ENCODE measurements around the gene NYNRIN.

The NYNRIN gene

DNA sequence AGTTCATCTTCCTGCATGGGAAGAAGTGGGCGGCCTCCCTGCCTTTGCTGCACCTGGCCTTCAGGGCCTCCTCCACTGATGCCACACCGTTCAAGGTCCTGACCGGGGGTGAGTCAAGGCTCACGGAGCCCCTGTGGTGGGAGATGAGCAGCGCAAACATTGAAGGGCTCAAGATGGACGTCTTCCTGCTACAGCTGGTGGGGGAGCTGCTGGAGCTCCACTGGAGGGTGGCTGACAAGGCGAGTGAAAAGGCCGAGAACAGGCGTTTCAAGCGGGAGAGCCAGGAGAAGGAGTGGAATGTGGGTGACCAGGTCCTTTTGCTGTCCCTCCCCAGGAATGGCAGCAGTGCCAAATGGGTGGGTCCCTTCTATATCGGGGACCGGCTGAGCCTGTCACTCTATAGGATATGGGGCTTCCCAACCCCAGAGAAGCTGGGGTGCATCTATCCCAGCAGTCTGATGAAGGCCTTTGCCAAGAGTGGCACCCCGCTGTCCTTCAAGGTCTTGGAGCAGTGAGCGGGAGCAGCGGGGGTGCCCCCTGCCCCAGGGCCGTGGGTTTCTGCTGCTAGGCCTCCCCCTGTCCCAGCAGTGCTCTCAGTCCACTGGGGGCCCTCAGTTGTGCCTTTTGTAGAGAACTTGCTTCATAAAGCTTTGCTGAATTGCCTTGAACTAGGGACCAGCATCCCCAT lies 18.3 kb downstream of the NYNRIN start:
- no peak for DNase-seq

DNA sequence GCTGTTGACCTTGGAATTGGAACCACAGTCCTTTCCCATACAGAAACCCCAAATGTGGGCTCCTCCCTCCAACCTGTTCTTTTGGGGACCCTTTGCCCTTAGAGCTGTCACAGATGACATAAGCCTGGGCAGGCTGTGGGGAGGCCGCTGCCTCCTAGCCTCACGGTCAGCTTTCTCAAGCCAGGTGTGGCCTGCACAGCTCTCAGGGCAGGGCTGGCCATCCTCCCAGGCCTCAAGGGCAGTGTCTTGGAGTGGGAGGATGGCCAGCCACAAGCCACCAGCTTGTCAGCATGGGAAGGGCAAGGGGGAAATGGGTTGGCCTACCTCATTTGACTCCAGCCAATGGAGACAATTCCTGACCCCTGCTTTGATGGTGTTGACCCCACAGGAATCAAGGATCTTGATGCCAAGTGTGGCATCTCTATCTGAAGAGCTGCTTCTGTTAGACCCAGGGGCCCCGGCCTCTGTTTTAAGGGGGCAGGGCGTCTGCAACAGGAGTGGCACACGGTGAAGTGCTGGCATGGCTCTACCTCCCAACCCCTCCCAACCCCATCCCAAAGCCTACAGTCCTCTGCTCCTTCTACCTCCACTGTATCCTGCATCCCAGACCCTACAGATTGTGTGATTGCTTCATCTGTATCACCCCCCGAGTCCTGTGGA lies 19.2 kb downstream of the NYNRIN start:
- DNase-seq, result no peak

DNA sequence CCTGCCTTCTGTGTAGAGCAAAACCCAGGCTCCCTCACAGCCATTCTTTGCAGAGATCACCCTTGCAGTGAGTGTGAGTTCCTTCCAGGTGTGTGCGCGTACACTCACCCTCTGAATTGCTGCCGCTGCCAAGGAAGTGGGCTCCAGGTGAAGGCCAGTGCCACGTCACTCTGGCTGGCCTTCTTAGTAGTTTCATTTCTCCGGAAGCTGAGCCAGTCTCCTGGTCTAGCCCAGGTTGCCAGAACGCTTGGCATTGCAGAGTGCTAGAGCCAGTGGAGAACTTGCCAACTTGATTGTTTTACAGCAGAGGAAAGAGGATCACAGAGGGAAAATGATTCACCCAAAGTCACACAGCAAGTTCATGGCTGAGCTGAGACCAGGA lies 19.7 kb downstream of the NYNRIN start:
- no peak for DNase-seq

DNA sequence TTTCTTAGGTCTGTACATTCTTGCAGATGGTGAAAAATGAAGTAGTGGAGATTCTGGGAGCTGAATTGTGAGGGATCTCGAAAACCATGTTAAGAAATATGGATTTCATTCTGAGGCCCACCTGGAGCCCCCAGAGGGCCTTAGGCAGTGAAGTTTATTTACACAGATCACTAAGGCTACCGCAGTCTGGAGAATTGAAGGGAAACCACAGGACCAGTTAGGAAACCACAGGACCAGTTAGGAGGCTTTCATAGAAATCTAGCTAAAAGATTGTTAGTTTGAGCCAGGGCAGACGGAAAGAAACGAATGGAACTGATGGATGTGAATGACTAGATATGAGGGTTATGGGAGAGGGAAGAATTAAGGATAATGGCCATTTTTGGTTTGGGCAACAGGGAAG lies 23.5 kb downstream of the NYNRIN start:
- DNase-seq, result peak; percentile 18

DNA sequence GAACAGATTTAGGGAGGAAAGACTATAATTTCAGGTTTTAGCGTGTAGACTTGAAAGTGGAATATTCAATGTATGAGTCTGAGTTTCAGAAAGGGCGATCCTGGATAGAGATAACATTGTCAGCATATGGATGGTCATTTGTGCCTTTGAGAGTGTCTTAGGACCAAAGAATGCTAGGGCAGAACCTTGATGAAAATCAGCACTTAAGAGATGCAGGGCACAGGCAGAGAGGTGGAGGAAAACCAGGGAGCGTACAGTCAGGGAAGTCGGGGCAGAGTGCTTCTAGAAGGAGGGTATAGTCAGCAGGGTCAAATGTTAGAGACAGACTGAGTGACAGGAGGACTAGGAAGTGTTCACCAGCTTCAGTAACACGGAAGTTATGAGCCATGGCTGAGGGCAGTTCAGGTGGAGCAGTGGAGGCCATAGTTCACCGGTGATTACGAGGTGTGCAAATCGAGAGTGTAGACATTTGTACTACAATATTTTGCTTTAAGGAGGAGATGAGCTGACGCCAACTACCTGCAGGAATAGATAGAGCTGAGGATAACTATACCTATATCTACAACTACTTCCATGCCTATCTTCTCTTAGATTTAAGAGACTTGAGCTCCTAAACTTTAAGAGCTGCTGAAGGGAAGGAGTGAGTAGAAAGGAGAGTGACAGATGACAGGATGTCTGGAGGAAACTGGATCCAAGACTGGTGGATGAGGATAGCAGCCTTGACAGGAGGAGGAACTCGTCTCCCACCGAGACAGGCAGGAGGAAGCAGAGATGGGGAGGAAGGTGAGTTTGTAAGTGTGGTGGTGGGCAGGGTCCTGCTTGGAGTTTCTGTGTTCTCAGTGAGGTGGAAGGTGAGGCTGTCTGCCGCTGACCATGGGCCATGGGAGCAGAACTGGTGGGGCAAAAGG lies 24.1 kb downstream of the NYNRIN start:
- no peak for DNase-seq

DNA sequence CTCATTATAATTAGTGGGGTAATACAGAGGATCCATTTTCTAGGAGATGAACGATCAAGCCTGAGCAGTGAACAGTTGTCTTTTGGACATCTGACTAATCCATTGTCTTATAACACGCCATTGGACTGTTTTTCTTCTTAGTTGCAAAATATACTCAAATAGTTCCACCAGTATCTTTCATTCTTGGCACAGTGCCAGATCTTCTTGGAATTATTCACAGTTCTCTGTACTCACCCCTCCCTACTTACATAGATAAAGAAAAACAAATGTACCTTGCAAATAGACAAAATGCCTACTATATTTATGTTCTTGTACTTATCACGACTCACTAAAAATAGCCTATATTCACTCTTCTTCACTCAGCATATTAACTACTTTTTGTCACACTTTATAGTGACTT lies 26.9 kb downstream of the NYNRIN start:
- DNase-seq, result no peak

DNA sequence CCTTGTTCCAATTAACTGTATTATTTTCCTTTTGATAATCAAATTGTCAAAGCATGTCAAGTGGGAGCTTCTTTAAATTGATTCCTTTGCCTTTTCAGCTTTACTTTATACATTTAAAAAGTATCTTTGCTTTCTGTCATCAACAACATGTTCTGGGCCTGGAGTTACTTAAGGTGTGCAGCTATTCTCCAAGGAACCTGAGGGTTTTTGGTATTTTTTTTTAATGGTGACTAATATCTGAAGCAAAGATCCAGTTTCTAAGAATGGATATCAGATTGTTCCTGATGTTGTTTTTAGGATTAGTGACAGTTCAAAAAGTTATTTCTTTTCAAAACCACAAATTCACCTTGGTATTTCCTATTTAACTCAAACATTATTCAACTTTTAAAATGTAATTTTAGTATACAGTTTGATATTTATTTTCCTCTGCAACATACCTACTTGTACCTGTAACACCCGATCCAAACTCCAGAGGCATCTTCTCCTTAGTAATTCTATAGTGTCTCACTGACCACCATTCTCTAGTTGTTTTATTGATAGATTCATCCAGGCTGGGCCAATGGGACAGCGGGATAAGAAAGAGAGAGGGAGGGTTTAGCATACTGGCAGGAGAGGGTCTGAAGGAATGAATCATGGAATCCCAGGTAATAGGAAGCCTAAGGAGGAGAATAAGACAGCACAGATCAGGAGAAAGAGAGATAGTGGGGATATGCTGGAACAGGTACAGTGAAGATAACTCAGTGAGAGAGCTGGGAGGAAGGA lies 27.5 kb downstream of the NYNRIN start:
- DNase-seq, result no peak

DNA sequence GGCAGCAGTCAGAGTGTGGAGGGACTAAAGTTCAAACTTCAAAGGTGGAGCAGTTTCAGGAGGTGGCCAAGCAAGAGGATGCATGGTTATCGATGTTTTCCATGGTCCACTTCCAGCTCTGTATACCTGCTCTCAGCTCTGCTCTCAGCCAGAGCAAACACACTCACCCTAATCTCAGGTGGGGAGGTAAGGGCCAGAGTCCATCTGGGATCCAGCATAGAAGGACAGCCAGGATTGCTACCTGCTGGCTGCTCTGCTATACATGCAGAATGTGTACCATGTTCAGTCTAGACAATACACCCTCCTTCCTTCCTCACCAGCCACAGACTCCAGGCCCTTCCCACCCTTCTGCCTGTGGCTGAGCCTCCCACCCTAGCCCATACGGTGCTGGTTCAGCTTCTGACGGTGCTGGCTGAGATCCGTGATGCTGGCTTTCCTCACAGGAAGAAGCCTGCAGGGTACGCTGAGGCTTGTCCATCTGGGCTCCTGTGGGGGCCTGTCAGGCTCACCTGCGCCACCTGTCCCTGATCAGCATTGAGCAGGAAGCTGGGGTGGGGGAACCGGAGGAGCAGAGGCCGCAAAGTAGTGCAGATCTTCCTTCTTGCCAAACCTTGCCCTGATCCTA lies 28.2 kb downstream of the NYNRIN start:
- DNase-seq, result no peak

DNA sequence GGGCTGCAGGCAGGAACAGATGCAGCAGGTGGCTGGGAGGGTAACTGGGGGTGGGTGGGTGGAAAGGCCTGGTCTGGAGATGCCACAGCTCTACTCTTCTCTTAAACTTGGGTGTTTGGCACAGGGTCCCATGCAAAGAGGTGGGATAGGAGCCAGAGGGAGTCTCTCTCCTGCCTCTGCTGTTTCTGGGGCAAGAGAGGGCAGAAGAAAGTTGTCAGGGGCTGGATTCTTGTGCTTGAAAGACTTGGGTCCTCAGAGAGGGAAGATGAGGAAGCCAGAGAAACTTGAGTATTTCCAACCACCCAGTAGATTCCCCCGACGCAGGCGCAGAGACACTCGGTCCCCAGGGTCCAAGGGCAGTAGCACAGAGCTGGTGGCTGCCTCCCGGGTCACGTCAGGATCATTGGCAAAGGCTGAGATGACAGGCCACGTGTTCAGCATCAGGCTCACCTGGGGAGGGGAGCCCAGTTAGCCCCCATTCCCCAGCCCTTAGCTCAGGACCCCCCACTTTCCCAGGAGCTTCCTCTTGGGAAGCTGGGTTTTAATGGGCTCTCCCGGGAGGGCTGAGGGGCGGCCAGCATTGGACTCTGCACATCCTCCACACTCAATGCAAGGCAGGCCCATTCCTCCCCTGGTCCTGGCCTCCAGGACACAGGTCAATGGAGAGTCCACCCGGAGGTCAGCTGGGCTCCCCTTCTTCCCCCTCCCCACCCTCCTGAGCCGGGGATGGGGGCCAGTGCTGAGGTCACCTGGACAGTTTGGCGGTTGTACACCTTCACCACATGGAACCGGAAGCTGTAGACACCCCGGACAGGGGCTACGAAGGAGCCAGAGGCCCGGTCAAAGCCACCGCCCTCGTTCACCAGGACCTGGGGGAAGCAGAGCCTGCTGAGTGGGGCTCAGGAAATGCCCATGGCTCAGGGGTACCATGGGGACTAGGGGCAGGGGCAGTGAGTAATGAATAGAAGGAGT lies 29.0 kb downstream of the NYNRIN start:
- DNase-seq, result no peak

- no peak for DNase-seq
Observed at GRCh38 chr14:24428628-24429394, 30.0 kb downstream of the NYNRIN start.

GRCh38 chr14:24429395-24430142 lies 30.8 kb downstream of the NYNRIN start, which contains the start of the genes CBLN3 and KHNYN:
CBLN3 (minus strand) TSS chr14:24429668; CDS start chr14:24429054, 614 bp downstream.
KHNYN (plus strand) TSS chr14:24429954; CDS start chr14:24430731, 777 bp downstream.
- DNase-seq, result peak; percentile 83

DNA sequence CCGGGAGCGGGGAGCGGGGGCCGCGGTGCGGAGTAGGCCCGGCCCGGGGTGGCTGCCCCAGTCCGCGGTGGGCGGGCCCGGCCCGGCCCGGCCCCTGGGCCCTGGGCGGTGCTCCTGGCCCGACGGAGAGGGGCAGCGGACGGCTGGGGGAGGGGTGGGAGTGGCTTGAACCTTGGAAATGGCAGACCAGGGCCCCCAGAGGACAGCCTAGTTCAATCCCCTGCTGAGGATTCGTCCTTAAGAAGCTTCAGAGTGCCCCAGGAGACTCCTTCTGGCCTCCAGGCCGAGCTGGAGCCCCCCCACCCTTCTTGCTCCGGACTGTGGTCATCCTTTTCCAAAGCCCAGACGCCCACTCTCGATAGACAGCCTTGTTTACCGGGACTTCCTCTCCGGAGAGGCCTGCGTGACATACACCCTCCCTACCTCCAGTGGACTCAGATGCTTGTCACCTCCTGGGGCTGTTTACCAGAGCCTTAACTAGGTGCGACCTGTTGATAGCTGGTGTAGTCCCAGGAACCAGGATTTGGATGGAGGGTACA lies 31.4 kb downstream of the NYNRIN start:
- DNase-seq, result peak; percentile 43

- no peak for DNase-seq
Observed at GRCh38 chr14:24430682-24431568, 32.1 kb downstream of the NYNRIN start.

DNA sequence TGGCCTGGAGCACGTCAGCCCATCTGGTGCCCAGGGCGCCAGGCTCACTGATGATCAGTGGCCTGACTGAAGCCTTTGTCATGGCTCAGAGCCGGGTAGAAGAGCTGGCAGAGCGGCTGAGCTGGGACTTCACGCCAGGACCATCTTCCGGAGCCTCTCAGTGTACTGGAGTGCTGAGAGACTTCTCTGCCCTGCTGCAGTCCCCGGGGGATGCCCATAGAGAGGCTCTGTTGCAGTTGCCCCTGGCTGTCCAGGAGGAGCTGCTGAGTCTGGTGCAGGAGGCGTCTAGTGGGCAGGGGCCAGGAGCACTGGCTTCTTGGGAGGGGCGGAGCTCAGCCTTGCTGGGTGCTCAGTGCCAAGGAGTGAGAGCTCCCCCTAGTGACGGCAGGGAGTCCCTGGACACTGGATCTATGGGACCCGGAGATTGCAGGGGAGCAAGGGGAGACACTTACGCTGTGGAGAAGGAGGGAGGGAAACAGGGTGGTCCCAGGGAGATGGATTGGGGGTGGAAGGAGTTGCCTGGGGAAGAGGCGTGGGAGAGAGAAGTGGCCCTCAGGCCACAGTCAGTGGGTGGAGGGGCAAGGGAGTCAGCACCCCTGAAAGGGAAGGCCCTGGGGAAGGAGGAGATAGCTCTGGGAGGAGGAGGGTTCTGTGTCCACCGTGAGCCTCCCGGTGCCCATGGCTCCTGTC lies 32.9 kb downstream of the NYNRIN start:
- peak; percentile 88 for DNase-seq

- DNase-seq, result no peak
Observed at GRCh38 chr14:24432259-24433131, 33.7 kb downstream of the NYNRIN start.

DNA sequence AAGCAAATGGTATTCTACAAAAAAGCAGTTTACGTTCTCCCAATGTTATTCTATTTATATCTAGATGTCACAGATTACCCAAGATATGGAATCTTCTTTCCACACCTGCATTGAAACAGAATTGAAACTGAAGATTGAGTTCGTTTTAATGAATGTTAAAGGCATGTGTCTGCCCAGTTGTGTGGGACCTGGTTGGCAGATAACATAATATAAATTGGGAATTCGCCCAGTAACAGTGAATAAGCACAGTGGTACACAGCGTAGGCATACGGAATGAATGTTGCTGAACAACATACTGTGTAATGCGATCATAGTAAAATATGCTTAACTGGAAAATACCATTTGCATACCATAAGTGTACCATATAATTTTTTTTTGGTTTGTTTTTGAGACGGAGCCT lies 35.2 kb downstream of the NYNRIN start:
- no peak for DNase-seq

All from KG1 (cell line).